ENCODE data around the gene RAD51C.
A peak's percentile ranks its signal among the peaks of the same experiment; 100 is the strongest.
"Not testable (repeated sequence)": the region's sequence is repeated elsewhere in the genome, so short reads cannot be mapped to it uniquely, and the experiment has no call there.

RAD51C gene

DNA sequence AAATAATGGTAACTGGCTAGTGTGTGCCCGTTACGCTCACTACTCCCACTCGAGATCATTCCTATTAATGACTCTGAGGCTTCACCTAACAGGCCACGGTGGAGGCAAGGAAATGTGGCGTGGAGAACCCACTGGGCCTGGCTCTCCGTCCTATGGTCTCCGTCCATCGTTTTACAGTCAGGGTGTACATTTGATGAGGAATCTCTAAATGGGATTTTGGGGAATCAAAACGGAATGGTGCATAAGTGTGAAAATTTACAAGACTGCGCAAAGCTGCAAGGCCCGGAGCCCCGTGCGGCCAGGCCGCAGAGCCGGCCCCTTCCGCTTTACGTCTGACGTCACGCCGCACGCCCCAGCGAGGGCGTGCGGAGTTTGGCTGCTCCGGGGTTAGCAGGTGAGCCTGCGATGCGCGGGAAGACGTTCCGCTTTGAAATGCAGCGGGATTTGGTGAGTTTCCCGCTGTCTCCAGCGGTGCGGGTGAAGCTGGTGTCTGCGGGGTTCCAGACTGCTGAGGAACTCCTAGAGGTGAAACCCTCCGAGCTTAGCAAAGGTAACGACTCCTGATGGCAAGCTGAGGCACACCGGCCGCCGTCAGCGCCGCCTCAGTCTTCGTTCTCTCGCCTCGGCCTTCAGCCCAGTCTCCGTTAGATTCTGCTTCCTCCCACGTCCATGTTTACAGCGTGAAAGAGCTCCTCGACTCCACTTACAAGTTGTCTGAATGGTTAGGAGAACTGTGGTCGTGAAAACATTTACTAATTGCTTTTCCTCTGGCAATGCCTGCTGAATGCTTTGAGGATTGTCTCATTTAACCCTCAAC is at the start of gene RAD51C:
Gene RAD51C (plus strand): TSS at position 364 of the 817 bp plus-strand sequence. CDS start 42 bp downstream, at position 406.
- peak; percentile 85 for DNase-seq

DNA sequence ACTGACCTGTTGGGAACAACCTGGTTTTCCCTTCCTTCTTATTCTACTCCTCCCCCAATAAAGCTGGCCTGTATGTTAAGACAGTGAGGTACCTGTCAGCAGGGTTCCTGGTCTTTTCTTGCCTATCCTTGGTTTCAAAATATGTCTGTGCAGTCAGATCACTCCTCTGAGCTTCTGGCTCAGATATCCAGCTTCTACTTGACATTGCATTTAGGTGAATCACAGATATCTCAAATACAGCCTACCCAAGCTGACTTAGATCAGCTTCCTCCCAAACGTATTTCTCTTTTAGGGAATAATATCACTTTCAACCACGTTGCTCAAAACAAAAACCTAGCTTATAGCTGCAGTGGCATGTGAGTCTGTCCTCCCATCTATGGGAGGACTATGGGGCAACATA is 49.3 kb upstream of the RAD51C start:
- DNase-seq, result no peak

DNA sequence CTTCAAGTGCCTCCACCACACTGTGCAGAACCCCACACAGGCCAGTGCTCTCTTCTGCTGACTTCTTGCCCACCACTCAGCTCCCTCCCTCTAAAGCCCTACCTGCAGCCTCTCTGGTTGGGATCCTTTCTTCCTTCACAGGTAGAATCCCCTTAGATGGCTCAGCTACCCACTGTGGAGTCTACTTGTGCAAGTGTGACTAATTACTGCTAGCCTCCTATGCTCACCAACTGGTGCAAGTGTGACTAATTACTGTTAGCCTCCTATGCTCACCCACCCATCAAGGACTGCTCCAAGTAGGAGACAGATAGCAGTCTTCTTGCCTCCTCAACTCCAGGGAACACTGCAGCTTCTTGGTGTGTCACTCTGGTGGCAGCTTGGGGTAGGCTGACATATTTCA is 44.2 kb upstream of the RAD51C start:
- DNase-seq, result no peak

DNA sequence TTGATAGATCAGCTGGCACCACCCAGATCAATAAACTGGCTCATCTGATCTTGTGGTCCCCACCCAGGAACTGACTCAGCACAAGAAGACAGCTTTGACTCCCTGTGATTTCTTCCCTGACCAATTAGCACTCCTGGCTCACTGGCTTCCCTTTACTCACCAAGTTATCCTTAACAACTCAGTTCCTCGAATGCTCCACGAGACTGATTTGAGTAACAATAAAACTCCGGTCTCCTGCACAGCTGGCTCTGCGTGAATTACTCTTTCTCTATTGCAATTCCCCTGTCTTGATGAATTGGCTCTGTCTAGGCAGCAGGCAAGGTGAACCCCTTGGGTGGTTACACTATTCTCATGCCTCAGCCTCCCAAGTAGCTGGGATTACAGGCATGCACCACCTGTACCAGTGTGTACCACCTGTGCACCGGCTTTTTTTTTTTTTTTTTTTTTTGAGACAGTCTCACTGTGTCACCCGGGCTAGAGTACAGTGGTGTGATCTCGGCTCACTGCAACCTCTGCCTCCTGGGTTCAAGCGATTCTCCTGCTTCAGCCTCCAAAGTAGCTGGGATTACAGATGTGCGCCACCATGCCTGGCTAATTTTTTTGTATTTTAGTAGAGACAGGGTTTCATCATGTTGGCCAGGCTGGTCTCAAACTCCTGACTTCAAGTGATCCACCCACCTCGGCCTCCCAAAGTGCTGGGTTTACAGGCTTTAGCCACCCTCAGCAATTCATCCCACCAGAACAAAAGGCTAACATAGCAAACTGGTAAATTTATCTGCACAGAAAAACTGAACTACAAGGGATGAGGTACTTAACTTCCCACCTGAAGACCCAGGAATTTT is 34.2 kb upstream of the RAD51C start:
- not testable (repeated sequence) for DNase-seq

DNA sequence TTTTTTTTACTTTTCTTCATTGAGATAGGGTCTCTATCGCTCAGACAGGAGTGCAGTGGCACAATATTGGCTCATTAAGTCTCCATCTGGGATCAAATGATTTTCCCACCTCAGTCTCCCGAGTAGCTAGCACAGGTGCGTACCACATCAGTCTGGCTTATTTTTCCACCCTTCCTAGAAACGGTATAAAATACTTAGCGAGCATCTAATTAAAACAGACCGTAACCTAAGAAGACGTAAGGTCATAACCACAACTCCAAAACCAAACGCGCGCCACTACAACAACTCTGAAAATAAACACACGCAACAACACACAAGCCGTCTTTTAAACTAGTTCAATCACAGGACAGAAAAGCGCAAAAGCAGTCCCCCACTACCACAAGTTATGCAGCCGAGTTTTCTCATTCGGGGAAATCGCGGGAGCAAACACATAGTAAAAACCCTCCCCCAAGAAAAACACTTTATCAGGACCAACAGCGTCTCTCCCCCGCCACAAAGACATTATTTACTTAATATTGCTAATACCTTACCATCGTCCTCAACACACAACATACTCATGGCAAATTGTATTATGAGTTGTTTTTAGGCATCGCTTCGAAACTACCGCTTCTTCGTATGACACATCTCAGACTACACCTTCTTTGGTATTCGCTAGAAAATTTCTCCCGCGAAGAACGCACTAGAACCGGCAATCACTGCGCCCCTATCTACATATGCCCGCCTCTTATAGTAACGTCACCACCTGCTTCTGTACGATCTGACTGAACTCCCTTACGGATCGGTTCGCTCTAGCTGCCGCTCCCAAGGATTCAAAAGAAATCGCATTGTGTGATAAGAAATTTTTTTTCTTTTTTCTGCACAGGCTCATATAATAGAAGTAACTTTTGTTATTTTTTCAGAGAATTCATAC is 33.3 kb upstream of the RAD51C start:
- DNase-seq, result peak; percentile 82

DNA sequence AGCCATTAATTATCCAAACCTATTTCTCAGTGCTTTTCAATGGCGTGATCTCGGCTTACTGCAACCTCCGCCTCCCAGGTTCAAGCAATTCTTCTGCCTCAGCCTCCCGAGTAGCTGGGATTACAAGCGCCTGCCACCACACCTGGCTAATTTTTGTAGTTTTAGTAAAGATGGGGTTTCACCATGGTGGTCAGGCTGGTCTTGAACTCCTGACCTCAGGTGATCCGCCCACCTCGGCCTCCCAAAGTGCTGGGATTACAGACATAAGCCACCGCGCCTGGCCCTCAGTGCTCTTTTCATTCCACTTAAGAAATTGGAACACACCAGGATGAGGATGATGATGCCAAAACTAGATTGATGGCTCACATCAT is 32.7 kb upstream of the RAD51C start:
- not testable (repeated sequence) for DNase-seq

DNA sequence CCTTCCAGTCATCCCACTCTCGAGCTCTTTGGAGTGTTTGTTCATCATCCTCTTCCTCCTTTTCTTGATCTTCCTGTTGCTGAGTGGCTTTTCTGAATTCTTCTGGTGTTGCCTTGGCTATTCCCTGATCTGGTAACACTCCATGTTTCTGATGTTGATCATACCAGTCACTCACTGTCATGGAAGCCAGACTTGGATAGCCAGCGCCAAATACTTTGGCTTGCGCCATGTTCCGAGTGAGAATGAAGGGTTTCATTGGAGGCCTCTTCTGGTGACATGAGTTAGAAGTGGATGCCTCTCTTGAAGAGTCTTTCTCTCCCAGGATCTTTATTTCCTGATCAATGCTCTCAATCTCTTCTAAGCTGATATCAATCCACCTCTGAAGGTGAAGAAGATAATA is 31.8 kb upstream of the RAD51C start:
- no peak for DNase-seq

DNA sequence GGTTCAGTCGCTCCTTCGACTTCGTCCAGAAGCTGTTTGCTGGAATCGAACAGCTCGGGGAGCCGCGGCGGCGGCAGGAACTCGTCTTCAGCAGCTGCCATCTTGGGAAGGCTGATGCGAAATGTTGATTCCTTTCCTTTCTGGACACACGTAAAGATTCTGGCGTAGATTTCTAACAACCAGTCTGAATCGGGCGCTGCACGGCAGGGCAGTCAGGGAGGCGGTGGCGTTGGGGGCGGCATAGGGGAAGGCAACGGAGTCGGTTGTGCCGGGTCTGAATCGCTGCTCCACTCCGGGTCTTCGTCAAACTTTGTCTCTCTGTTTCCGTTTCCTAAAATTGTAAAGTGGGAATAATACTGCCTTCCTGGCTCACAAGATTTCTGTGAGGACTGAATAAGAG is 30.9 kb upstream of the RAD51C start:
- no peak for DNase-seq

DNA sequence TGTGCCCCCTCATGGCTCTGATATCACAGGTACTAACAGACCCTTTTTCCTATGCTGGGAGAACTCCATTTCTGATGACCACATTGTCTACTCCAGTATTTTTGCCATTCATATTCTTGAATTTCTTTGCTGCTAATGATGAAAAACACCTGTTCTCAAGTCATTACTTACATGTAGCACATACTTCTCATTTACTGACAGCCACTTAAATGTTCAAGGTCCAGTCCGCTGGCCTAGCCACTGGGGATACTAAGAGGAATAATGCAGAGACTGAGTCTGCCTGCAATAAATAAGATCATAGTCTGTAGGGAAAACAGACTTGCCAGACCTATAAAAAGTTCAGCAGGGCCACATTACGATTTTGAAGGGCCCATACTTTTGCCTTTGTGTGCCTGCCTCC is 28.1 kb upstream of the RAD51C start:
- DNase-seq, result no peak

DNA sequence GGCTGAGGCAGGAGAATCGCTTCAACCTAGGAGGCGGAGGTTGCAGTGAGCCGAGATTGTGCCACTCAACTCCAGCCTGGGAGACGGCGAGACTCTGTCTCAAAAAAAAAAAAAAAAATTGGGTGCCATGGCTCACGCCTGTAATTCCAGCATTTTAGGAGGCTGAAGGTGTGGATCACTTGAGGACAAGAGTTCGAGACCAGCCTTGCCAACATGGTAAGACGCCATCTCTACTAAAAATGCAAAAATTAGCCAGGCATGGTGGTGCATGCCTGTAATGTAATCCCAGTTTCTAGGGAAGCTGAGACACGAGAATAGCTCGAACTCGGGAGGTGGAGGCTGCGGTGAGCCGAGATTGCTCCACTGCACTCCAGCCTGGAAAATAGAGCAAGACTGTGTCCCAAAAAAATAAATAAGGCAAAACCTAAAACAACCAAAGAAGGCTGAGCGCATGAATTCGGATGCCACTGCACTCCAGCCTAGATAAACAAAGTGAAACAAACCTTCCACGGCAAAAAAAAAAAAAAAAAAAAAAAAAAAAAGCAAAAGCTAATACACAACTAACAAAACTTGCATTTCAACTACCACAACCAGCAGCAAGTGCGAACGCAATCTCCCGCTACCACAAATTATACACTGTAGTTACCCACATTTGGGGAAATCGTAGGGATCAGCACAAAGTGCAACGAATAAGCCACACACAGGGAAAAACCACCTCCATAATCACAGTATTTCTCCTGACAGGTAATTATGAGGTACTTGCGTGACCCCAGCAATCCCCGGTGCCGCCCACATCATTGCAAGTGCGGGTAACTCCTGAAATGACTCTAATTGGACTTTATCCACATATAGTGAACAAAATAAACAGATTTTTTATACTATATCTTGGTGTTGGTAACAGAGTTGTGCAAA is 26.2 kb upstream of the RAD51C start:
- no peak for DNase-seq

DNA sequence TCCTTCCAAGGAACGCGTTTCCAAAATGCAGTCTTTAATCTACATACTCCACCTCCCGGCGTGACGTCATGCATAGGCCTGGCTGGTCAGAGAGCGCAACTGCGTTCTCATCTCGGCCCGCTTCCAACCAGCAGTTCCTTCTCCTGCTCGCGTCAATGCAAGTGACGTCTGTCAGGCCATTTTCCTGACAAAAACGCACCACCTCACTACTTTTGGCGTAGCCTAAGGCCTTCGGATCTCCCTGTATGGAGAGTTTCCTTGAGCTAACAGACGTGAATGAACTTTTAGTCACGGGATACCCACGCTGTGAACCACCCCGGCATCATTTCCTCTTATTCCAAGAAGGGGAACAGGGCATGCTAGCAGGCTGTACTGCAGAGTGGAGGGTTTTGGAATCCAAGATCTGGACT is 25.5 kb upstream of the RAD51C start:
- peak; percentile 76 for DNase-seq

DNA sequence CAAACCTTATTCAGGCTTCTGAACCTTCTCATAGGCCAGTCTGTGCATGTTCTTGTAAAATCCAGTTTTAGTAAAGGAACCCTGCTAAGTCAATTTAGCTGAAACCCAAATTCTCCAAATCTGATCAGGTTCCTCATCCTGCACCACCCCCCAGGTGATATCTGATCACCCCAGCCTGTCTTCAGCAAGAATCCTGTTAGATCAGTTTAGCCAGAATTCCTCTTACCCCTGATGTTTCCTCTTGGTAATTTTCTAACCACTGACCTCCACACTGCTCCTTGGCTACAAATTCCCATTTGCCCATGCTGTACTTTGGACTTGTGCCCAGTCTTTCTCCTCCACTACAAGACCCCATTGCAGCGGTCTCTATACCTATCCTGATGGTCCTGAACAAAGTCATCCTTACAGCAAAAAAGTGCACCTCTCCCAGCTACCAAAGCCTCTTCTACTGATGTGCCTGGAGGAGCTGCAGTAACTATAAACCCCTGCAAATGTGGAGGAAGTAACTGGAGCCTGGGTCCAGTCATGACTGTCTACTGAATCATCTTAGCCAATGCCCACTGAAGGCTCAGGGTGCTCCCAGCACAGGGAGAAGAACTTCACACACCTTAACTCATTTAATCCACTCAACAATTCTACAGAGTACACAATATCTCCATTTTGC is 24.3 kb upstream of the RAD51C start:
- no peak for DNase-seq

DNA sequence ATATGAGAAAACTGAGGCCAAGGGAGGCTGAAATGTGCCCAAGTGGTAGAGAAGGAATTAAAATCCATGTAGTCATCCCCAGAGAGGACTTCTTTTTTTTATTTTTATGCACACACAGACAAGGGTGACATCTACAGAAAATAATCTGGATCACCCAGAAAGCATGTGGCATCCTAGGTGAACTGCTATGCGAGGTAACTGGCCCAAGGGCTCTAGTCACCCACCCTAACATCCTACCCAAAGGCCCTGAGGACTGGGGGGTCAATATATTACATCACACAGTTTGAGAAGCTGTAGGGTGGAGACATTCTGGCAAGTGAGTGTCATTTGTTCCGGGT is 23.8 kb upstream of the RAD51C start:
- no peak for DNase-seq

DNA sequence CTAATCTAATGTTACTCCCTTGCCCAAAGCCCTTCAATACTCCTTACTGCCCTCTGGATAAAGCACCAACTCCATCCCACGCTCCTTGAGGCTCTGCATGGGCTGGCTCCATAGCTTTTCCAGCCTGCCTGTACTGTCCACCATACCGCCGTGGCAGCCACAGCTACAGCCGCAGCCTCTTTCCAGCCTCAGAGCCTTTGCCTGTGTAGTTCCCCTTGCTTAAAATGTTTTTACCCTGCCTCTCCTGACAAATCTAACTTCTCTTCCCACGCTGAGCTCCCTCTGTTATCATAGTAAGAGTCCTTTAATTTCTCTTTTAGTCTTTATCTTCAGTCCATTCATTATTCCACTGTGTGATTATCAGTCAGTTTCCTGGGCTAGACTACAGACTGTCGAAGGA is 22.5 kb upstream of the RAD51C start:
- DNase-seq, result no peak

DNA sequence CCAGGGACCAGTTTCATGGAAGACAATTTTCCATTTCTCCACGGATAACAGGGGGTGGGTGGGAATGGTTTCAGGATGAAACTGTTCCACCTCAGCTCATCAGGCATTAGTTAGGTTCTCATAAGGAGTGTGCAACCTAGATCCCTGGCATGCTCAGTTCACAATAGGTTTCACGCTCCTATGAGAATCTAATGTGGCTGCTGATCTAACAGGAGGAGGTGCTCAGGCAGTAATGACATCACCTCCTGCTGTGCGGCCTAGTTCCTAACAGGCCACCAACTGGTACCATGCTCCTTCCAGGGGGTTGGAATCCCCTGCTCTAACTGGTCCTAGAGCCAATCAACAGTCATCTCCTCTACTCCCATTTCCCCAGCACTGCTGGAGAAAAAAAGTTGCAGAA is 20.4 kb upstream of the RAD51C start:
- no peak for DNase-seq

DNA sequence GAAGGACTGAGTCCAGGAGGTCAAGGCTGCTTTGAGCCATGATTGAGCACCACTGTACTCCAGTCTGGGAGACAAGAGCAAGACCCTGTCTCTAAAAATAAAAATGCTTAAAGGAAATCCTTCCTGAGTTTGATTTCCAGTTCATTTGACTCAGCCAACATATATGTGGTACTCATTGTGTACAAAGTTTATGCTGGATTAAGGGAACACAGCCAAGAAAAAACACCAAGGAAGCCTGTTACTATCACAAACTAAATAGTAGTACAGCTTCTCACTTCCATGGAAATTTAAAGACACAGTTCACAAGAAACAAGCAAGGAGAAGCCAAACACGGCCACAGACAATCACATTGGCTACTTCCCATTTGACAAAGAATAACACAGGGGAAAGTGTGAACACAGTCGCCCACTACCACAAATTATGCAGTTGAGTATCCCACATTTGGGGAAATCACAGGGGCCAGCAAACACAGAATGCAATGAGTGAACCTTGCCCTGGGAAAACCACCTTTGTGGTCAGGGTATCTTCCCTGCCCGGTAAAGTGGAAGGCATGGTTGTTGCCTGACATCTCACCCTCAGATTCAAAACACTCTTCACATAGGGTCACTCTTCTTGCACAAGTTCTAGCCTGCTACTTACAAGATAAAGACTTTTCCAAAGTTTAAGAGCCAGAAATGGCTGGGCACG is 15.1 kb upstream of the RAD51C start:
- no peak for DNase-seq

DNA sequence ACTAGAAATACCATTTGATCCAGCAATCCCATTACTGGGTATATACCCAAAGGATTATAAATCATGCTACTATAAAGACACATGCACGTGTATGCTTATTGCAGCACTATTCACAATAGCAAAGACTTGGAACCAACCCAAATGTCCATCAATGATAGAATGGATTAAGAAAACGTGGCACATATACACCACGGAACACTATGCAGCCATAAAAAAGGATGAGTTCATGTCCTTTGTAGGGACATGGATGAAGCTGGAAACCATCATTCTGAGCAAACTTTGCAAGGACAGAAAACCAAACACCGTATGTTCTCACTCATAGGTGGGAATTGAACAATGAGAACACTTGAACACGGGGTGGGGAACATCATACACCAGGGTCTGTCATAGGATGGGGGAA is 14.1 kb upstream of the RAD51C start:
- DNase-seq, result not testable (repeated sequence)

DNA sequence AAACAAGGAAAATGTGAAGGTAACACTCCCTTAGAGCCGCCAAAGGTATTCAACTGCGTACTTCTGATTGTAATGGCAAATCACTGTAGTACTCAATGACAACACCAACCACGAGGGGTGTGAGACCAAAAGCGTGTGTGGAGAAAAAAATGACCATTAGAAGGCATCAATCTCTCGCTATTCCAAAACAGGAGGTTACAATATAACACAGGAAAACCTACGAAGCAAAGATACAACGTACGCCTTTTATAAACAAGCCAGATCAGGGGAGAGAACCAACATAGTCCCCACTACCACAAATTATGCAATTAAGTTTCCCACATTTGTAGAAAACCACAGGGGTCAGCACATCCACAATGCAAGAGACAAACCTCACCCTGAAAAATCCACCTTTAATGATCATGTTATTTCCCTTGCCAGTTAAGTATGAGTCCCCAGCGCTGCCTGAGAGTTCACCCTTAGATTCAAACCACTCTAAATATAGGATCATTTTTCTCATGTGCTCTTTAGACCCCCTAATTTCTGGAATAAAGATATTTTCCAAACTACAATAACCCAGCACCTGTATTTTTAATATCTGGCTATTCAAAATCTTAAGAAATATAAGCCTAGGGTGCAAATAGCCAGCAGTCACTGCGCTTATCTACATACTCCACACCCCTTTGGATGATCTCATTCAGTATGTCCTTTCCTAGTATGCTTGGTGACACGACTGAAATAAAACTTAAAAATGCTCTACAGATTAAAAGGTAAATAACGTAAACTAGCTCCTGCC is 13.0 kb upstream of the RAD51C start:
- DNase-seq, result no peak

DNA sequence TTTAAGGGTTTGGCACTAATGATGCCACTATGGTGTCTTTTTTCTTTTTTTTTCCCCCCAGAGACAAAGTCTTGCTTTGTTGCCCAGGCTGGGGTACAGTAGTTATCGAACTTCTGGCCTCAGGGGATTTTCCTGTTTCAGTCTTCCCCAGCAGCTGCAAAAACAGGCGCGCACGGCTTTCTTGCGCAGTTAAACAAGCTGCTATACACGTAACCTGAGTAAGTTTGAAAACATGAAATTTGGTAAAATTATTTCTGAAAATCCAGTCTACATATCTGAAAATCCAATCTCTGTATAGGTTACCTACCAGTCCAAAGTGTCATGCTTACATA is 12.4 kb upstream of the RAD51C start:
- DNase-seq, result no peak

DNA sequence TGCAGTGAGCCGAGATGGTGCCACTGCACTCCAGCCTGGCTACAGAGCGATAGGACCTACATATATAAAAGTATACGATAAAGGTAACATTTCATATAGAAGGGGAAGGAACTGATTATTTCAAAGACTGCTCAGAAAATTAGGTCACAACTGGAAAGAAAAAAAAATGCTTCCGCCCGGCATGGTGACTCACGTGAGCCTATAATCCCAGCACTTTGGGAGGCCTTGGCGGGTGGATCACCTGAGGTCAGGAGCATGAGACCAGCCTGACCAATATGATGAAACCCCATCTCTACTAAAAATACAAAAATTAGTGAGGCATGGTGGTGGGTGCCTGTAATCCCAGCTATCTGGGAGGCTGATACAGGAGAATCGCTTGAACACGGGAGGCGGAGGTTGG is 8.4 kb upstream of the RAD51C start:
- no peak for DNase-seq
